CD4-positive, alpha-beta T cell treated with Interleukin-4 for 4 hours (primary cell): Measurements from ENCODE around the gene TBC1D24.

Source experiments
- DNase-seq: peaks from one replicate; pipeline ENCODE4 v3.0.0-alpha.2; 2020

TBC1D24 gene

GRCh38 chr16:2500430-2500917 lies 25.5 kb downstream of the TBC1D24 start:
- DNase-seq: no peak

- DNase-seq: peak; percentile 69
Measured at GRCh38 chr16:2500918-2501750, 26.2 kb downstream of the TBC1D24 start.

- no peak for DNase-seq
Measured at GRCh38 chr16:2501946-2502895, 27.3 kb downstream of the TBC1D24 start.

- DNase-seq: no peak
Measured at GRCh38 chr16:2505695-2506094, 30.8 kb downstream of the TBC1D24 start.

GRCh38 chr16:2507052-2507659 lies 32.2 kb downstream of the TBC1D24 start:
- DNase-seq: no peak

GRCh38 chr16:2507665-2508064 lies 32.7 kb downstream of the TBC1D24 start:
- no peak for DNase-seq

GRCh38 chr16:2508722-2509400 lies 33.9 kb downstream of the TBC1D24 start:
- DNase-seq: no peak

- no peak for DNase-seq
Measured at GRCh38 chr16:2511128-2511800, 36.3 kb downstream of the TBC1D24 start.

GRCh38 chr16:2511996-2512734 lies 37.2 kb downstream of the TBC1D24 start:
- no peak for DNase-seq

GRCh38 chr16:2512735-2513404 lies 37.9 kb downstream of the TBC1D24 start:
- DNase-seq: no peak

GRCh38 chr16:2513405-2514332 lies 38.7 kb downstream of the TBC1D24 start, which contains the start of gene ATP6V0C:
Gene ATP6V0C, plus strand, starts transcription at chr16:2513952. Its CDS starts 152 bp downstream, at chr16:2514104.
- DNase-seq: peak; percentile 91

GRCh38 chr16:2514333-2515179 lies 39.6 kb downstream of the TBC1D24 start:
- DNase-seq: no peak

- DNase-seq: no peak
Measured at GRCh38 chr16:2515180-2515851, 40.4 kb downstream of the TBC1D24 start.

- no peak for DNase-seq
Measured at GRCh38 chr16:2516391-2517240, 41.7 kb downstream of the TBC1D24 start.

- DNase-seq: no peak
Measured at GRCh38 chr16:2517954-2518605, 43.2 kb downstream of the TBC1D24 start.
